GM18868 (cell line): ENCODE results near the gene UBXN10.

Experiments
- ATAC-seq: cut with Tn5 transposase; IDR thresholded peaks from one replicate; pipeline ENCODE4 v1.9.1; 2021; ENCODE audit warnings: mild to moderate bottlenecking, moderate library complexity; ENCODE audit not compliant: unreplicated experiment

The UBXN10 gene

DNA sequence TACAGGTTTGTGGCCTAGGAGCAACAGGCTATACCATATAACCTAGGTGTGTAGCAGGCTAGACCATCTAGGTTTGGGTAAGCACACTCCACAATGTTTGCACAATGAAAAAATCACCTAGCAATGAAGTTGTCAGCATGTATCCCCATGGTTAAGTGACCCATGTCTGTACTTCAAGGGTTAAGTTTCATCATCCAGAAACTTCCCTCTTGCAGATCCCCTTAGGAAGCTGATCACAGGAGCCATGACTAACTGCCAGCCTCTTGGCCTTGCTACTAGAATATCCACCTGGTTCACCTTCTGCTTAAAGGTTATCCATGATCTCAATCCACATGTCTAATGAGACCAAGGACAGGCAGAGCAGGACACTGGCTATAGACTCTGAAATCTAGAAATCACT lies 3.5 kb upstream of the UBXN10 start:
- no peak for ATAC-seq

DNA sequence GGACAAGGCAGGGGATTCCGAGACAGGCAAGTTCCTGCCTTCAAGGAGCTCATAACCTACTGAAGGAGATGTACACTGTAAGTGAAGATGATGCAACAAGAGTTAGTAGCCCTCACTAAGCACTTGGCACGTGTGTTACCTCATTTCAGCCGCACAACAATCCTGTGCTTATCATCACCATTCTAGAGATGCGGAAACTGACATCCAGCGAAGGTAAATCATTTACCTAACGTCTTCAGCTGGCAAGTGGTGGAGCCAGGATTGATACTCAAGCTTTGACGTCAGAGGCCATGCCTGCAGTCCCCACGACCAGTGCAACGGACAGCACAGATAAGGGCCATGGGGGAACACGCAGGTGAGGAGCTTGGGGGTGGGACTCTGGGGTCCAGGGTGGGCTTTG lies 2.9 kb upstream of the UBXN10 start:
- ATAC-seq, result no peak

DNA sequence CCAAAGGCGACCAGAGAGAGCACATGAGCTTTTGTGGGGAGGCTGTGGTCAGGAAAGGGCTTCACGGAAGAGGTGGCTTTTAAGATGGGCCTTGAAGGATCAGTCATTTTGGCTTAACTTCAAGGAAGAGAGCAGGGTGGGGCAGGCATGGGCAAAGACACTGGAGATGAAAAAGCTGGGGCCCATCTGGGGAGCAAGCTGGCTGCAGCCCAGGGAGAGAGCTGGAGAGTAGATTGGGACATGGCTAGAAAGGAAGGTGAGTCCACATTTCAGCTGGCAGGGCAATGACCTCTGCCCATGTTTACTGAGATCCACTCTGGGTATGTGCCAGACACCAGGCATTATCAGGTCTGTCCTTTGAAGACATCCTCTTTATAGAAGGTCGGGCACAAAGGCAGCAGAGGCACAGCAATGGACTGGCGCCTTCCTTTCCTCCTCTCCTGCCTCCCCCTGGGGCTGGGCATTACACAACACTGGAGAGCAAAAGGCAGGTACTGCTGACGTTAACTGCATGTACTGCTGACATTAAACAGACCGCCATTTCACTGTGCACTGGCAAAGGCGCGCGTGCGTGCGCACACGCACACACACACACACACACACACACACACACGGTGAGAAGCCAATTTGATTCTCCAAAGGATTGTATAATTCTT lies 2.2 kb upstream of the UBXN10 start:
- no peak for ATAC-seq

DNA sequence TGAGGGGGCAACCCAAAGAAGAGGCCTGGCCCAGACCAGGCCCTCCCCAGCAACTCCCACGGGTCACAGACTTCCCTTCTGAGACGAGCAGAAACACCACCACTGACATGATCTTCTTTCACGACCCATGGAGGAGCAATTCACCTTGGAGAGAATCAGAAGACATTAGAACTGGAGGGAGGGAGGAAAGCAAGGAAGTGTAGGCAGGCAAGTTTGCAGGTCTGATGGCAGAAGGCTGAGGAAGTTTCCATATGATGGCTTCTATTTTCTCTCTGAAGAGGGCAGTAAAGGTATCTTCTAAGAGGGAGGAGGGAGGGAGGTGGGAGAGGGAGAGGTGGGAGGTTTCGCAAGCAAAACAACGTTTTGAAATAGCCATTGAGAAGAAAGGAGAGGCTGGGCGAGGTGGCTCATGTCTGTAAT lies 1.4 kb upstream of the UBXN10 start:
- no peak for ATAC-seq

DNA sequence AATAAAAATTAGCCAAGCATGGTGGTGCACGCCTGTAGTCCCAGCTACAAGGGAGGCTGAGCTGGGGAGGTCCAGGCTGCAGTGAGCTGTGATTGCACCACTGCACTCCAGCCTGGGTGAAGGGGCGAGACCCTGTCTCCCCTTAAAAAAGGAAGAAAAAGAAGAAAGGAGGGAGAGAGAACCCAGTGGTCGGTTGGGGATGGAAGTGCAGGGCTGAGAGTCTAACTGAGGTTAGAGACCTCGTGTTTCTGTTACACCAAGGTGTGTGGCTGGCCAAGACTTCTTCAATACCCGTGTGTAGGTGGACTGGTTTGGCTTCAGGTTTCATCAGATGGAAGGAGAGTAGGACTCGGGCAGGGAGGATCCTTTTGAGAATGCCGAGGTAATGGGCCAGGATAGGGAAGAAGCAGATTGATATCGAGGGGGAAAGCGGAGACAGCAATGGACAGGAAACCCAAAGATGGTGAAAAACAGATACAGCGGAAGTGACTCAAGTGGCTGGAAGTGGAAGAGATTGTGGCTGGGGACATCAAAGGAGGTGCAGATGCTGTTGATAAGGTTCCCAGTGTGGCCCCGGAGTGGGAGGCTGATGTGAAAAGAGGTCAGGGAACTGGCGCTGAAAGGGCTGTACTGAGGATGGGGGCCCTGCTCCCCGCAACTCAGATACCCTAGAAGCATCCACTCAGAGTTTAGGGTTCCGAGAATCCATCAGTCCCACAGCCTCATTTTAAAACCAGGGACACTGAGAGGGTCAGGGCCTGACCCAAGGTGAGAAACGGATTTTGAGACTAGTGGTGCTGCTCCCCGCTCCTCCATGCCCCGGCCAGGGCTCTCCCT lies 681 bp upstream of the UBXN10 start:
- ATAC-seq, result no peak

DNA sequence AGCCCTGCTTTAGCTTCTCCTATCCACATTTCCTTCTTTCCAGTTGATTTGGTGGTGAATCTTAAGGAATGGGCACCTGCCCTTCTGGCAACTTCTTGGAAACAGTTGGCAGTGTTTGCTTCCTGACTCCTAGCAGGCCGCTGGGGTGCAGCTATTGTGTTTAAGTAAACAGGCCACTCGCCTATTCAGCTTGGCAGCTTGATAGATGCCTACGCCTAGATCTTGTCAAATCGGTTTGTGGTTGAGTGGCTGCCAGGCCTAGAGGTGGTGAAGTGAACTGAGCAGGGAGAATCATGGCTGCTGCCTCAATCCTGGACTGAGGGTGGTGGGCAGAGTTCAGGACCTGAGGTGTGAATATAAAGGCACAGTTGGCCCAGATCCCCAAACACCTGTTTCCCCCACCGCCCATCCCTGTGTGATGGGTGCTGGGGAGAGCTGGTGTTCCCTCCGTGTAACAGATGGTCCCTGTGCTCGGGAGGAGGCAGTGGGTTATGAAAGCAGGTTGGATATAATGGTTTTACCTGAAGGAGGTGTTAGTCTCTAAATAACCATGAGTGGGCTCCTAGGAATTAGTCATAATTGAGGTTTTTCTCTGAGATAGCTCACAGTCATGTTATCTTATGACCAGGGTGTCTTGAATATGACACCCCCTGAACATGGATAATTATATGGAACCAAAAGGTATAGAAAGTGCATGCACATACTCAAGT lies 1.4 kb downstream of the UBXN10 start:
- ATAC-seq, result no peak

DNA sequence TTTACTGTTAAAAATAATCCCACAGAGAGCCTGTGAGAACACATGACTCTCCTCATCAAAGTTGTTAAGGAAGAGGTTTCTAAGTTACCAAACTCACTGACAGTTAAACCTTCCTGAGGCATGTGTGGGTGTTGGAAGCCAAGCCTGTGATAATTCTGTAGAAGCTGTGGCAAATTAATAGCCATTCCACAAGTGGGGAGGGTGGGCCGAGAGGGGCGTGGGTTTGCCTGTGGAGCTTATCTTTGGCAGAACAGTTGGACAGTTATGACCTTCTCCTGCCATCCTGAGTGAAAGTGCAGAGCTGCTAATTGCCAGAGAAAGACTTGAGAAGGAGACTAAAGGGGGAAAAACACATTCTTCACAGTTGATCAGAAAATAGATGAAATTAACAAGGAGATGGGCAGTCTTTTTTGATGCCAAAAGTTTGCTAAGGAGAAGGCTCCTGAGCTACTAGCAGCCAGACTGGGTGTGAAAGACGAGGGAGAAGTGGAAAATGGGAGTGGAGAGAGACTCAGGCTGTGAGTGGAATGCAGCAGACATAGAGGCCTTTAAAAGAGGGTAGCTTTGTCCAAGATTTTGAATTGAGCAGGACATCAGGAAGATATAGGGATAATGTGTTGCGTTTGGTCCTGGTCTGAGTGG lies 2.0 kb downstream of the UBXN10 start:
- ATAC-seq, result no peak

DNA sequence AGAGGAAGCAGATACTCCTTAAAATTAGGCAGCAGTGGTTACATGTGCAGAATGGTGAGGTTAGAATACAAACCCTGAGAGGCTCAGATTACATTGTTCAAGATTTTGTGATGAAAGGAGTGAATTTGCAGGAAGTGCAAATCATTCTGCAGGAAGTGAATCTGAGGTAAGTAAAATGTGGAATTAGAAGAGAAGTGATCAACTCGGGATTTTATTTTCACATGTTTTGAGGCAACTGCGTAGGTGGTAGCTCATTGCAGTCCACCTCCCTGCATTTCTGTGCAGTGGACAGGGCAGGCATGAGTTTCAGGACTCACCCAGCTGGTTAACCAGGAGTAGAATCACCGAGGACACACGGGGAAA lies 2.5 kb downstream of the UBXN10 start:
- no peak for ATAC-seq

DNA sequence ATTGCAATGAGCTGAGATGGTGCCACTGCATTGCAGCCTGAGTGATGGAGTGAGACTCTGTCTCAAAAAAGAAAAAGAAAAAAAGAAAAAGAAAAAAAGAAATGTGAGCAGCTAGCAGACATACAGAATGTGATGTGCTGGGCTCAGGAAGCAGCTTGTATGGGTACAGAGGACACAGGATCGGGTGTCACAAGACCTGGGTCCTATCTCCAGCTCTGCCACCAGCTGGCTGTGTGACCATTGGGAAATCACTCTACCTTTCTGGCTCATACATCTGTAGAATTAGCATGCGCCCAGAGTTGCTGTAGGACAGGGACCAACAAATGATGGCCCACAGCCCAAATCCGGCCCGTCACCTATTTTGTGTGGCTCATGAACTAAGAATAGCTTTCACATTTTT lies 3.8 kb downstream of the UBXN10 start:
- ATAC-seq, result no peak

DNA sequence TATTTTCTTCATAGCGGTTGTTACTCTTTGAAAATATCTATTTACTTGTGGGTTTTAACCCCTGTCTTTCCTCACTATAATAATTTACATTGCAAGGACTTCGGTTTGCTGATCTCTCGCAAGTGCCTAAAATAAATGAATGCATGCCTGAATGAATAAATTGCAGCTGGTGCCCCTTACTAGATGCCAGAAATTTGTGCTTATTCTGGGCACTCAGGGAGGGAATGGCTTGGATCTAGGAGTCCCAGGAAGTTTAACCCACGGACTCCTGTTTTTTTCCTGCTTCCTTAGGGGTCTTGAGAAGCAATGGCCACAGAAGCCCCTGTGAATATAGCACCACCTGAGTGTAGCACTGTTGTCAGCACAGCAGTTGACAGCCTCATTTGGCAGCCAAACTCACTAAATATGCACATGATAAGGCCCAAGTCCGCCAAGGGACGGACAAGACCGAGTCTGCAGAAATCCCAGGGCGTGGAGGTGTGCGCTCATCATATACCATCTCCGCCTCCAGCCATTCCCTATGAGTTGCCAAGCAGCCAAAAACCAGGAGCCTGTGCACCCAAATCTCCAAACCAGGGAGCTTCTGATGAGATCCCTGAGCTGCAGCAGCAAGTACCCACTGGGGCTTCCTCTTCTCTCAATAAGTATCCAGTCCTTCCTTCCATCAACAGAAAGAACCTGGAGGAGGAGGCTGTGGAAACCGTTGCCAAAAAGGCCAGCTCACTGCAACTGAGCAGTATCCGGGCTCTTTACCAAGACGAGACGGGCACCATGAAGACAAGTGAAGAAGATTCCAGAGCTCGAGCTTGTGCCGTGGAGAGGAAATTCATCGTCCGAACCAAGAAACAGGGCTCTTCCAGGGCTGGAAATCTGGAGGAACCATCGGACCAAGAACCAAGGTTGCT lies 4.6 kb downstream of the UBXN10 start:
- no peak for ATAC-seq

DNA sequence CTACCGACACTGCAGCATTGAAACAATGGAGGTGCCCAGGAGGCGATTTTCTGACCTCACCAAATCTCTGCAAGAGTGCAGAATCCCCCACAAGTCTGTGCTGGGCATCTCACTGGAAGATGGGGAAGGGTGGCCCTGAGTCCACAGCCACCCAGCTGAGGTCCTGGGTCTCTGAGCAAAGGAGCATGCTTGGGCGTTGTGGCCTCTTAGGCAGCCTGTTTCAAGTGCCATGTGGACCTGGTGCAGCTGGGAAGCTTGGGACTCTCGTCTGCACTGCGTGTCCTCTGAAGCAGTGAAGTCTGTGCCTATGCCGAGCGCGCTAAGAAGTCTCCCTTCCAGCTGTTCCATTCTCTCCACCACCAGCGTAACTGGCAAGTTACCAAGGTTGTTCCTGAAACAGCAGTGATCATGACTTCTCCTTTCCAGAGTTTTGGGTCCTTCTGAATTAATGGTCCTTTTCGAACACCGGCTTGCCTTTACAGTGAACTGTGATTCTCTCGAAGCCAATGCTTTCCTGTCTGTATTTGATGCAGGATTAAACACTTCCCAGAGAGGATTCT lies 5.5 kb downstream of the UBXN10 start:
- no peak for ATAC-seq

DNA sequence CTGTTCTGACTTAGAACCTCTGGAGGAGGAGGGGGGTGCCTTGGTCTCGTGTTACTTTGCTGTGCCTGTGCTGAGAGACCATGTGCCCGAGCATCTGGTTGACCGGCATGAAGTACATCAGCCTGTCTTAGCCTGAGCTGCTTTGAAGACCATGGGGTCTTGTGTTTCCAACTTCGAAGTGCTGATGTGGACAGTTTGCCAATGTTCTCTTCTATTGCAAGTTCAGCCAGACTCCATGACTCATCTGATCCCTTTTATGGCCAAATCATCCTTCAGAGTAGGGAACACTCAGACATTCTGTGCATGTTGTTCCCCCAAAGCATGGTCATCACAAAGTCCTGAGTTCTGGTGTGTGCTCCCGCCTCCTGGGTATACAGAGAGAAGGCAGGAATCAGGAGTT lies 6.5 kb downstream of the UBXN10 start:
- no peak for ATAC-seq

DNA sequence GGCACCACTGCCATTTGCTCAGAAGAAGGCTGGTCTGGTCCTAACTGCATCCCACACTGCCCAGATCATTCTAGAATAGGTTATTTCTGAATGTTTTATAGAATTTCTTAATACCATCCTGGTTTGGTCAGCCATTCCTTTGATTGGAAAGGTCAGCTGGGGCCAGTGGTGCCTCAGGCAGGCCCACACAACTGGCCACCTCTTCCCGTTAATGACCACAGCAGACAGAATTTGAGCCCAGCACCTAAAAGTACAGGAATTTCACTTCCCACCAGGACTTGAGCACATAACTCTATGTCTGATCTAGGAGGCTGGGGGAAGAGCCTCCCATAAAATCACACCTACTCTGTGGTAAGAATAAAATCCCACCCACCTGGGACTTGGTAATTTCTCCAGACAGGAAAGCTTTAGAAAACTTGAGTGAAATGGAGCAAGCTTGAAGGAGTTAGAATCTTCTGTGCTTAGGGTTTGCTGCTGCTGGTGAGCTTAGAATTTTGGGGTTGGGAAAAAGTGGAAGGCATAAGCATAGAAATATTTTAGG lies 7.0 kb downstream of the UBXN10 start:
- ATAC-seq, result no peak

DNA sequence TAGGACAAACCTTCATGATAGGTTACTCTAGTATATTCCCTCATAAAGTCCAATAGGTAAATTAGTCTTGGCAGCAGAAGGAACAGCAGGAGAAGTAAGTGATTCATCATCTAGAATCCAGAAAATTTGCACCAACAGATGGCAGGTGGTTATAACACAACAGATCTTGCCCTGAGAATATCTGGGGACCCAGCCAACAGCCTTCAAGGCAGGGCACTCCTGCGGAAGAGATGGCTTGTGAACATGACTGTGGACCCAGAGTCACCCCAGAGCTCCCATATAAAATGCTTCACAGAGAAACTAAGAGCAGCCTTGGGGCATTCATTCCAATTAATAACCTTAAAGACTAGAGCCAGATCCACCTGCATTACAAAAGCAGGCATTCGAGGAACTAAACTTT lies 8.3 kb downstream of the UBXN10 start:
- no peak for ATAC-seq

DNA sequence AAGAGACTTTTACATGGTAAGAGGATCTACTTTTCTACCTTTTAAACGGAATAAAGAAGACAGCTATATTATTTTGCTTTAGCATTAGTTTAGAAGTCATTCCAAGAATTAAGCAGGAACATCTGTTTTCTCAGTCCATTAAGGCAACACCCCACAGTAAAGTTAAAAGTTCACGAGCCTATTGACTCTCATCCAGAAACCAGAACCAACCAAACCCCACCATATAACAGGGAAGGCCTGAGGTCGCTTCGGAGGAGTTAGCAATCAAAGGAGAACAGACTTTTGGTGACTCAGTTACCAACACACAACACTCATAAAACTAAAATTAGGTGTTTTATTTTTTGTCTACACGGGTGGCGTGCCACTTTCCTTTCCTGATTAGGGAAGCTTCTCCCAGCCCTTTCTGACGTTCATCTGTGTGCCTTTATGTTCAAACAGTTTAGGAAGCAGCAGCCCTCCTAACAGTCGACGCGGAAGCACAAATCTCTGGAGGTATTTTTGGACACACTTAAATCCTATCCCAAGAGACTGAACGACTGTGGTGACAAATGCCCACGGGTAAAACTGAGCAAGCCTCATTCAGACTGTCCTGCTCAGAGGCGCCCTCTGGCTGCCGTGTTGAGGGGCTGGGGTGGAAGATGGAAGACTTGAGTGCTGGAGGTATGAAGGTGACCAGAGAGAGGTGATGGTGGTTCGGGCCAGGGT lies 9.0 kb downstream of the UBXN10 start:
- no peak for ATAC-seq

DNA sequence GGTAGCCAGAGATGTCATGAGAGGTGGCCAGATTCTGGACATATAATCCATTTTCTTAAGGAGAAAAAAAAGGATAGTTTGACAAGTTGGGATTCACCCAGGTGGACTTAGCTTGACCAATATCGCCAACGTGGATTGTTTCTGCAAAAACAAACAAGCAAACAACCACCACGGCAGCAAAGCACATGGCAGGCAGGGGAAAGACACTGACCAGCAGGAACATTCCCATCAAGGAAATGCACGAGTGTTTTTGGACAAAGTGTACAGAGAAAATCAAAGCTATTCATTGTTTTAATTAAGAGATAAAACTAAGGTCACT lies 9.5 kb downstream of the UBXN10 start:
- ATAC-seq, result no peak

DNA sequence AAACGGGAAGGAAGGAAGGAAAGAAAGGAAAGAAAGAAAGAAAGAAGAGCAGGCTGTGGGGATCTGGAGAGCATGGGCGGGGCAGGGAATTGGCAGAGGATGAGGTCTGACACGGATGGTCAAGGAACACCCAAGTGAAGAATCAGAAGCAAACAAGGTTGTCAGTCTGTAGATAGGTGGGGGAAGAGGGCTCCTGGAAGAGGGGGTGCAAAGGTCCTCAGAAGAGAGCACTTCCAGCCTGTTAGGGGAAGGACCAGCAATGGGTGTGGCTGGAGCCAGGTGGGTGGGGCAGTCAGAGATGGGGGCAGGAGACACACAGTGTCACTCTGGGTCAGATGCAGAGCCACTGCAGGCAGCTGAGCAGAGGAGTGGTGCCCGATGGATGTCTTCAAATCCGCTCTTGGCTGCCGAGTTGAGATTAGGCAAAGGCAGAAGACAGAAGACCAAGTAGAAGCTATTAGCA lies 11.5 kb downstream of the UBXN10 start:
- ATAC-seq, result no peak

DNA sequence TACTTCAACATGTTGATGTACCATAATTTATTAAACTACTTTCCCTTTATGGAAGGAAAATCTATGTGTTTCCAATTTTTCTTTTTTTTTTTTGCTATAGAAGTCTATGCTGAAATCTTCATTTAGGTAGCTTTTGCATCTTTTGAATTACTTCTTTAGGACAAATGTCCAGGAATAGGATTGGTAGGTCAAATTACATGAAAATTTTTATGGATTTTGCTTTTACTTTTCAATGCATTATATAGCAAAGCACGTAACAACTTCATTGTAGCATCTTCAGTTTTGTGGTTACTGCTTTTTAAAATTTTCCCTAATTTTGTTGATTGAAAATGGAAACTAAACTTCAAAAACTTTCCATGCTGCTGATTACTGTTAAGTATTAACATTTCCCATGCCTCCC lies 12.4 kb downstream of the UBXN10 start:
- no peak for ATAC-seq

DNA sequence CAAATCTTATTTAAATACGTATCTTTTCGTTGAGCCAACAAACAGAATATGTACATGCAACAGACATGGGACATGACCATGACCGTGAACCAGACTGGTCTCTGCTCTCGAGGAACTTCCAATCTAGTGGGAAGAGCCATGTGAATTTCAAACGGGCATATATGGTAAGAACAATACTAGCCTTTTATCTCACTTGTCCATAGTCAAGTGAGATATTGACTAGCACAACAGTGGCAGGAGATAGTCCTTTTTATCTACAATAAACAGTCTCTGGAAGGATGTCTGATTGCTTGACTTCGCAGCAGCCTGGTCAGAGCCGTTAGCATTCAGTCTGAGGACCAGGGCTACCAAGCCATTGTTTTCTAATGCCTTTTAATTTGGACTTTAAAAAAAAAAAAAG lies 13.0 kb downstream of the UBXN10 start:
- no peak for ATAC-seq
